22Rv1 (cell line): Measurements from ENCODE around the gene IL31RA.

ENCODE experiments used
- H3K27ac ChIP-seq: fragments of 450-650 bp; 2 replicates; pipeline ENCODE4 v1.5.1; 2017
- CTCF ChIP-seq: fragments of 450-650 bp; IDR thresholded peaks from 2 replicates; pipeline ENCODE4 v1.5.1; 2017; ENCODE audit warnings: mild to moderate bottlenecking
- ZFX ChIP-seq: fragments of 450-650 bp; IDR thresholded peaks from 2 replicates; pipeline ENCODE4 v1.6.1; 2017; ENCODE audit warnings: antibody characterized with exemption, borderline replicate concordance

The IL31RA gene

GRCh38 chr5:55860288-55860687 is 9.1 kb downstream of the IL31RA start:
- no peak for TF ChIP-seq ZFX
- TF ChIP-seq CTCF, result no peak
- H3K27ac ChIP-seq, result no peak overlapping the region

GRCh38 chr5:55860709-55861108 is 9.6 kb downstream of the IL31RA start:
- TF ChIP-seq ZFX (no peak), CTCF (no peak)
- H3K27ac ChIP-seq, result no peak overlapping the region

DNA sequence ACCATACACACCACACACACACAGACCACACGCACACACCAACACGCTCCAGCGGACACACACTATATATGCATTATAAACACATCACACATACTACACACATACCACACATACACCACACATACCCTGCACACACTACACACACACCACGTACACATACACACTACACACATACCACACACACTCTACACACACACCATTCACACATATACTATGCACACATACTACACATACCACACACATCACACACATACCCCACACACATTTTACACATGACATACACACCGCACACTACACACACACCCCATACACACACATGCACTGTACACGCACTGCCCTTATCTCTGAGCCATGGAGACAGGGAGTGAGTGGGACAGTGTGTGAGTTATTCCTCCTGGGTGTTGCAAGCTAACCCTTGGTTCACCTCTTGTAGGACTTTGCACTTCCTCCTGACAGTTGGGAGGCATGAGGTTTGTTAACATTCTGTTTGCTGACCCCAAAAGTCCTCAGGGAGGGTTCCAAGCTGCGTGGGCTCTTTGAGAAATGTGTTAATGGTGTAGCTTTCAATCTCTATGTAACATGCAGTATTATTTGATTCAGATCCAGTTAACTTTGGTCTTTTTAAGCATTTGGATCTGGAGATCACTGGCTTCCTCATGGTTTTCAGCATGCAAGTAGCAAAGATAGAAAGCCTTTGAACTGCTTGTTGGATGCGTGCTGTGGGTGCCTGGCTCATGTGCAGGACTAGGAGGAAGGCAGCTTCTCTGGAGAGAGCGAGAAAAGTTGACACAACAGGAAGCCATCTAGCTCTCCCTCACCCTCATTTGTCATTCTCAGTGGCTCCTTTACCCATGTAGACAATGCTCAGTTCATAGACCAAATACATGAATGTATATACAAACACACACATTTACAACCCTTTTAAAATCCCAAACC is 13.7 kb downstream of the IL31RA start:
- H3K27ac ChIP-seq, result no peak overlapping the region
- TF ChIP-seq ZFX, result no peak
- no peak for TF ChIP-seq CTCF

DNA sequence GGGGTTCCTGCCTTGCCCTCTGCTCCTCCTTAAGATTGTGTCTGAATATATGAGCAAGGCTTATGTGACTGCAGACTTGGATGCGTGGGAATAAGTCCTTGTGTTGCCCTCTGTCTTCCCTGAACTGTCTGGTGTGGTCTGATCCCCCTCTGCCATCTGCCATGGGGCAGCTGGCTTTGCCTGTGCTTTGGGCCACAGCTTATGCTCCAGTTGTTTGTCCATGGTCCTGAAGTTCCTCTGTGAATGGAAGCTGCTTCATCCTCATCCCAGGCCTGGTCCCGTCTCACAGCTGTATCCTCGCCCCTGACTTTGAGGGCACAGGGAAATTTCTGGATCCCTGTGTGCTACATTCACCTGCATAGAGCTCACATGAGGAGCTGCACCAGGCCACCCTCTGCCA is 14.7 kb downstream of the IL31RA start:
- TF ChIP-seq CTCF, result no peak
- TF ChIP-seq ZFX, result no peak

GRCh38 chr5:55866485-55866884 is 15.3 kb downstream of the IL31RA start:
- H3K27ac ChIP-seq, result no peak overlapping the region
- TF ChIP-seq CTCF, result no peak
- no peak for TF ChIP-seq ZFX

More for the DNA sequence above, 14.7 kb downstream of the IL31RA start:
- H3K27ac ChIP-seq, result no peak overlapping the region

DNA sequence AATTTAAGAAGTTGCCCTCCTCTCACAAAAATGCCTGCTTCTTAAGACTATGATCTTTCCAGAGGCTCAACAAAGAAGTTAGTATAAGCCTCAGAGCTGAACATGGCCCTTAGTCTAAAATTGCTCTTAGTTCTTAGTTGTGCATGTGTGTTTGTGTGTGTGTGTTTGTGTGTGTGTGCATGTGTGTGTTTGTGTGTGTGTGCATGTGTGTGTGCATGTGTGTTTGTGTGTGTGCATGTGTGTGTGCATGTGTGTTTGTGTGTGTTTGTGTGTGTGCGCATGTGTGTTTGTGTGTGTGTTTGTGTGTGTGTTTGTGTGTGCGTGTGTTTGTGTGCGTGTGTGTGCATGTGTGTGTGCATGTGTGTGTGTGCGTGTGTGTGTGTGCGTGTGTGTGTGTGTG is 15.8 kb downstream of the IL31RA start:
- no peak overlapping the region for H3K27ac ChIP-seq
- TF ChIP-seq CTCF (no peak), ZFX (no peak)

DNA sequence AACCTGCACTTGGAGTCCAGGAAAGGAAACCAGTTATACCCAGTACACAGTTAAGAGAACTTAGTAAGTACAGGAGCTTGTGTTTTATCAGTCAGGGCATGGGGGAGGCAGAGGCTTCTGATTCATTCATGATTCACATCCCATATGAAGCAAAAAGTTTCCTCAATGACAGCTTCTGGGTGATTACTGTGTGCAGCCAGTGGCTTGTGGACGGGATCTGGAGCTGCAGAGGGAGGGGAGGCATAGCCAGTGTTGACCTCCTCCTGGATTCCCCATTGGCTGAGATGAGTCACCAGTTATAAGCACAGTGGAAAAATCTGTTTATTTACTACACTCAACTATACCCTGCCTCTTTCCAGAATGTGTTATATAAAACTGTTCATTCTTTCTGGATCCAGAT is 17.7 kb downstream of the IL31RA start:
- TF ChIP-seq ZFX, result no peak
- TF ChIP-seq CTCF, result no peak
- no peak overlapping the region for H3K27ac ChIP-seq
